Measurements from ENCODE around the gene SYNDIG1. TPM values are rescaled to one million over a fixed set of nuclear protein-coding genes. Genes with fewer than 3 reads are reported as not detected.

SYNDIG1 gene
- polyA plus RNA-seq, 1 of the 3 experiments (the other 2 are of a cell fraction): not detected

DNA sequence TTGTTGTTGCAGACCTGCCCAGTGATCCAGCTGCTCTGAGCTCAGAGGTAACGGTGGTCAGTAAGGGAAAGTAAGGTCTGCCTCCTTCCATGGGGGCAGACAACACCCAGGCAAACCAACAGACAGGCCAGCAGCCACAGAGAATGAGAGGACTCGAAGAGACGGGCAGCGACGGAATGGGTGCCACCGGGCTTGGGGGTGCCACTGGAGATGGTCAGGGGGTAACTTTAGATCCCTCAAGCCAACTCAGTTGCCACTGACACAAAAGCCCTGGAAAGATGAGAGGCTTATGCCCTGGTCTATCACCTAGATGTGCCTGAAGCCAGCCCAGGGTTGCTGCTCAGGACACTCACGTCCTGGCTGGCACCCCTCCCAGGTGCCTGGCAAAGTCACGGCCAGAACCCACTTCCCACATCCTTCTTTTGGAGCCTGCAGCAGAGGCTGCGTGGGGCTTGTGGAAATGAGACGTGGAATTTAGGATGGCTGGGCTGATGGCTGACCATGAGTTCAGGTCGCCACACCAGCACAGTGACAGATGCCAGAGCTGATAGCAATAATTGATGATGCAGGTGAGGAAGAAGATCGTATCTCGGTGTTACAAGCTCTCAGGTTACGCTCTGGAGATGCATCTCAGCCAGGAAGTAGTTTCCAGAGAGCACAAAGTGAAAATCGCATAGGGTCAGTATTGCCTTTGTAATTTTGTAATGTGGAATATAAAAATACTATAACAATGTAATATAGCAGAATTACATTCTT is 209.1 kb downstream of the SYNDIG1 start:
- POLR2A ChIA-PET: no interaction called here
- no peaks in the 10 kb centered on the region for H3F3A ChIP-seq (replicated peaks; ENCODE audit: insufficient read depth)
- peaks cover 0 to 4% of the 10 kb centered on the region in 2 experiments; a peak in 2 of 4 replicates for H3K4me1 ChIP-seq (ENCODE audit: control insufficient read depth in 1 of 2, insufficient read depth in 2 of 2, low read depth in 1 of 2, low read length in 1 of 2)
- no peaks in the 10 kb centered on the region for H3K79me2 ChIP-seq (ENCODE audit: insufficient read depth)
- H3K4me3 ChIP-seq (ENCODE audit: low read depth in 2 of 2, low read length in 1 of 2): no peak overlapping the region
- WGBS (ENCODE audit: low lambda C conversion rate): 69% methylated on average over 12 of the region's 15 CpGs
- CTCF ChIA-PET: no interaction called here
- H2AFZ ChIP-seq (ENCODE audit: low read depth): no peak overlapping the region
- no peaks in the 10 kb centered on the region for H3K9me3 ChIP-seq
- DNase-seq: no peak
- no peaks in the 10 kb centered on the region for H3K9me2 ChIP-seq
- H3K36me3 ChIP-seq (replicated peaks in 1 of 2; ENCODE audit: control insufficient read depth in 1 of 2, insufficient read depth in 2 of 2, low read length in 1 of 2): no peaks in the 10 kb centered on the region
- H4K20me1 ChIP-seq (ENCODE audit: insufficient read depth): no peaks in the 10 kb centered on the region
- no peak overlapping the region for H3K4me2 ChIP-seq
- H3K9ac ChIP-seq: no peak overlapping the region
- no peak overlapping the region for H3K27ac ChIP-seq (ENCODE audit: low read depth in 2 of 2, low read length in 1 of 2)
- no peaks in the 10 kb centered on the region for H3K27me3 ChIP-seq (ENCODE audit: insufficient read depth)
- TF ChIP-seq POLR2AphosphoS5 (IDR thresholded peaks at IDR 0.05; ENCODE audit: low read depth, low read length): no peak
- TF ChIP-seq, protein P1, sequence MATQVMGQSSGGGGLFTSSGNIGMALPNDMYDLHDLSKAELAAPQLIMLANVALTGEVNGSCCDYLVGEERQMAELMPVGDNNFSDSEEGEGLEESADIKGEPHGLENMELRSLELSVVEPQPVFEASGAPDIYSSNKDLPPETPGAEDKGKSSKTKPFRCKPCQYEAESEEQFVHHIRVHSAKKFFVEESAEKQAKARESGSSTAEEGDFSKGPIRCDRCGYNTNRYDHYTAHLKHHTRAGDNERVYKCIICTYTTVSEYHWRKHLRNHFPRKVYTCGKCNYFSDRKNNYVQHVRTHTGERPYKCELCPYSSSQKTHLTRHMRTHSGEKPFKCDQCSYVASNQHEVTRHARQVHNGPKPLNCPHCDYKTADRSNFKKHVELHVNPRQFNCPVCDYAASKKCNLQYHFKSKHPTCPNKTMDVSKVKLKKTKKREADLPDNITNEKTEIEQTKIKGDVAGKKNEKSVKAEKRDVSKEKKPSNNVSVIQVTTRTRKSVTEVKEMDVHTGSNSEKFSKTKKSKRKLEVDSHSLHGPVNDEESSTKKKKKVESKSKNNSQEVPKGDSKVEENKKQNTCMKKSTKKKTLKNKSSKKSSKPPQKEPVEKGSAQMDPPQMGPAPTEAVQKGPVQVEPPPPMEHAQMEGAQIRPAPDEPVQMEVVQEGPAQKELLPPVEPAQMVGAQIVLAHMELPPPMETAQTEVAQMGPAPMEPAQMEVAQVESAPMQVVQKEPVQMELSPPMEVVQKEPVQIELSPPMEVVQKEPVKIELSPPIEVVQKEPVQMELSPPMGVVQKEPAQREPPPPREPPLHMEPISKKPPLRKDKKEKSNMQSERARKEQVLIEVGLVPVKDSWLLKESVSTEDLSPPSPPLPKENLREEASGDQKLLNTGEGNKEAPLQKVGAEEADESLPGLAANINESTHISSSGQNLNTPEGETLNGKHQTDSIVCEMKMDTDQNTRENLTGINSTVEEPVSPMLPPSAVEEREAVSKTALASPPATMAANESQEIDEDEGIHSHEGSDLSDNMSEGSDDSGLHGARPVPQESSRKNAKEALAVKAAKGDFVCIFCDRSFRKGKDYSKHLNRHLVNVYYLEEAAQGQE (IDR thresholded peaks at IDR 0.05; ENCODE audit: low read depth, low read length): no peak
- no peak for TF ChIP-seq RFX5 (IDR thresholded peaks at IDR 0.05; ENCODE audit: low read length)
- TF ChIP-seq, protein P2, sequence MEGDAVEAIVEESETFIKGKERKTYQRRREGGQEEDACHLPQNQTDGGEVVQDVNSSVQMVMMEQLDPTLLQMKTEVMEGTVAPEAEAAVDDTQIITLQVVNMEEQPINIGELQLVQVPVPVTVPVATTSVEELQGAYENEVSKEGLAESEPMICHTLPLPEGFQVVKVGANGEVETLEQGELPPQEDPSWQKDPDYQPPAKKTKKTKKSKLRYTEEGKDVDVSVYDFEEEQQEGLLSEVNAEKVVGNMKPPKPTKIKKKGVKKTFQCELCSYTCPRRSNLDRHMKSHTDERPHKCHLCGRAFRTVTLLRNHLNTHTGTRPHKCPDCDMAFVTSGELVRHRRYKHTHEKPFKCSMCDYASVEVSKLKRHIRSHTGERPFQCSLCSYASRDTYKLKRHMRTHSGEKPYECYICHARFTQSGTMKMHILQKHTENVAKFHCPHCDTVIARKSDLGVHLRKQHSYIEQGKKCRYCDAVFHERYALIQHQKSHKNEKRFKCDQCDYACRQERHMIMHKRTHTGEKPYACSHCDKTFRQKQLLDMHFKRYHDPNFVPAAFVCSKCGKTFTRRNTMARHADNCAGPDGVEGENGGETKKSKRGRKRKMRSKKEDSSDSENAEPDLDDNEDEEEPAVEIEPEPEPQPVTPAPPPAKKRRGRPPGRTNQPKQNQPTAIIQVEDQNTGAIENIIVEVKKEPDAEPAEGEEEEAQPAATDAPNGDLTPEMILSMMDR (IDR thresholded peaks at IDR 0.05): no peak
- TF ChIP-seq RCOR1 (IDR thresholded peaks at IDR 0.05; ENCODE audit: low read length): no peak
- no peak for TF ChIP-seq NRF1 (IDR thresholded peaks at IDR 0.05; ENCODE audit: low read depth, low read length)
- TF ChIP-seq TAF1 (IDR thresholded peaks at IDR 0.05; ENCODE audit: borderline replicate concordance, low read depth, low read length): no peak
- no peak for TF ChIP-seq USF1 (IDR thresholded peaks at IDR 0.05; ENCODE audit: borderline replicate concordance, low read depth)
- TF ChIP-seq ELF1 (IDR thresholded peaks at IDR 0.05): no peak
- no peak for TF ChIP-seq NFIC (IDR thresholded peaks at IDR 0.05; ENCODE audit: borderline replicate concordance)
- TF ChIP-seq YY1 (IDR thresholded peaks at IDR 0.05; ENCODE audit: low read depth): no peak
- no peak for TF ChIP-seq MXI1 (IDR thresholded peaks at IDR 0.05; ENCODE audit: low read depth, low read length)
- no peak for TF ChIP-seq GATA2 (CRISPR knock-in tag; IDR thresholded peaks at IDR 0.05)
- no peak for TF ChIP-seq GABPA (IDR thresholded peaks at IDR 0.05; ENCODE audit: low read depth)

Data from SK-N-SH (cell line).